ENCODE results near the gene SLIT3. TPM values are rescaled to one million over a fixed set of nuclear protein-coding genes. Genes with fewer than 3 reads are reported as not detected.
A peak's percentile ranks its signal among the peaks of the same experiment; 100 is the strongest.

SLIT3 gene
- total RNA-seq, 3 donors from 2014 or later (not counting 1 experiment from before 2014, with no cell fraction given), result 0.34 to 0.80 TPM; not detected in 1

DNA sequence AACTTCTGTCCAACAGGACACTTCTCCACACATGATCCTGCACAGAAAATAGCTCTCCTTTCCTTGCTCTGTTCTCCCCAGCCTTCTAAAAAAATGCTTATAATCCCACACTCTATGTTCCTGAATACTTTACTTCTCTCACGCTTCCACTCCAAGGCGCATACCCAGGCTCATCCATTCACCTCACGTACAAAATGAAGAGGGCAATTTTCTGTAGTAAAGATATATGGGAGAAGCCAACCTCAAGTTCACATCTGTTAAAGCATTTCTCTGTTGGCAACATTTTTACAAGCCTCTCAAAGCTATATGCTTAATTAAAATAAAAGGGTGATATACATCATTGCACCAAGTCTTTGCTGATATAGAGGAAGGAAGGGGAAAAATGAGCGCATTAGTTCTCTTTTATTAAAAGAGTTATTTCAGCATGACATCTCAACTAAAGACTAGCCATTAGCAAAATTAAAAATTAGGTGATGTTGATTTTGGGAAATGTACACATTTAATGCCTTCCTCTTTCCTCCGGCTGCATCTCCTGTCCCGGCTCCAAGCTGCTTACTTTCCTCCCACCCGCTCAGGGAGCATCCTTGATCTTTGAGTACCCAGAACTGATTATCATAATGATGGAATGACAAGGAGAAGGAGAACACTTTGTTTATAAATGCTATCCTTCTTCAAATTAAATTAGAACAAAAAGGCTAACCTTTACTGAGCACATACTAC lies 379.6 kb downstream of the SLIT3 start:
- WGBS (ENCODE audit: insufficient coverage), result 100% methylated on average over 1 of the region's 7 CpGs
- Histone ChIP-seq H3K4me3 (ENCODE audit: low read length) (no peak overlapping the region), H3K36me3 (ENCODE audit: control insufficient read depth, insufficient read depth, low read length) (no peaks in the 10 kb centered on the region), H3K27me3 (ENCODE audit: control insufficient read depth, insufficient read depth, low read length) (peaks cover 20% of the 10 kb centered on the region), H3K27ac (ENCODE audit: low read length) (no peak overlapping the region), H3K4me1 (ENCODE audit: control insufficient read depth, insufficient read depth, low read length) (peaks cover 5% of the 10 kb centered on the region), H3K9me3 (ENCODE audit: control insufficient read depth, insufficient read depth, low read length) (no peaks in the 10 kb centered on the region)
- TF ChIP-seq, protein P1, sequence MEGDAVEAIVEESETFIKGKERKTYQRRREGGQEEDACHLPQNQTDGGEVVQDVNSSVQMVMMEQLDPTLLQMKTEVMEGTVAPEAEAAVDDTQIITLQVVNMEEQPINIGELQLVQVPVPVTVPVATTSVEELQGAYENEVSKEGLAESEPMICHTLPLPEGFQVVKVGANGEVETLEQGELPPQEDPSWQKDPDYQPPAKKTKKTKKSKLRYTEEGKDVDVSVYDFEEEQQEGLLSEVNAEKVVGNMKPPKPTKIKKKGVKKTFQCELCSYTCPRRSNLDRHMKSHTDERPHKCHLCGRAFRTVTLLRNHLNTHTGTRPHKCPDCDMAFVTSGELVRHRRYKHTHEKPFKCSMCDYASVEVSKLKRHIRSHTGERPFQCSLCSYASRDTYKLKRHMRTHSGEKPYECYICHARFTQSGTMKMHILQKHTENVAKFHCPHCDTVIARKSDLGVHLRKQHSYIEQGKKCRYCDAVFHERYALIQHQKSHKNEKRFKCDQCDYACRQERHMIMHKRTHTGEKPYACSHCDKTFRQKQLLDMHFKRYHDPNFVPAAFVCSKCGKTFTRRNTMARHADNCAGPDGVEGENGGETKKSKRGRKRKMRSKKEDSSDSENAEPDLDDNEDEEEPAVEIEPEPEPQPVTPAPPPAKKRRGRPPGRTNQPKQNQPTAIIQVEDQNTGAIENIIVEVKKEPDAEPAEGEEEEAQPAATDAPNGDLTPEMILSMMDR (IDR thresholded peaks at IDR 0.05), result no peak
- no peaks in the 10 kb centered on the region for H3K36me3 Mint-ChIP-seq
- no peaks in the 10 kb centered on the region for H3K9me3 Mint-ChIP-seq
- DNase-seq (no peak), ATAC-seq (no peak)
- peaks cover 34 to 64% of the 10 kb centered on the region in 2 donors for H3K27me3 Mint-ChIP-seq (ENCODE audit: low read depth in 2 of 2)
- H3K4me3 Mint-ChIP-seq, result no peak overlapping the region
- H3K27ac Mint-ChIP-seq, result no peak overlapping the region
- H3K4me1 Mint-ChIP-seq, result no peaks in the 10 kb centered on the region
- intact Hi-C loops (cut with micrococcal nuclease), result no loop called here

DNA sequence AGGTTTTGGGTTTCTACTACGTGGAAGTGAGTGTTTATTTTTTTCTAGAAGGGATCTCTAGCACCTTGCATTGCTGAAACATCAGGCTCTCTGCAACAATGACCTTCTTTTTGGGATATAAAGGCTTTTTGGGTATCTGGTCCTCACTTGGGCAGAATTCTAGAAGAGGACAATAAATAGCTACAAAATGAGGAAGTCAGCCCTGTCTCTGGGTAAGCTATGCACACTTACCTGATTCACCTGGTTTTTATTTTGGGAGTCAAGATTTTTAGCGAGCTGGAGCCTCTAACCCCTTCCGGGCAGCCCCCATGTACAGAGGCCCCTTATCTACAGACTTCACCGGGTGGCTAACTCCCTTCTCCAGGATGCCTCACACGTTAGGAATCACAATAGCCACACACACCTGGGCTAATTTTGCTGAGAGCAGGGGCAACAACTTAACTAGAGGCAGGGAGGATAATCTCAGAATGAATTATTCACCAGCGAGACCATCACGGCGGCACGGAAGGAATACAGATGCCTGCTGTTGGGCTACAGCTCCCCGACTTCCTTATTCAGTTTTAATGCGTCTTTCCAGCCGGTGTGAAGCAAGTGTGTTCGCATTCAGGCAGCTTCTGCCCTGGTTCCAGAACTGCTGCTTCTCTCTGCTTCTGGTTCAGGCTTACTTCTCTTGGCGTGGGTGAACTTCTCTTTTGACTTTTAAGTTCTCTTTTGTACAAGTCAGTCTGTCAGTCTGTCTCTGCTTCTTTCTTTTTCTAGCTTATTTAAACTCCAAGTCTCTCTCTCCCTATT lies 380.7 kb downstream of the SLIT3 start:
- Histone ChIP-seq H3K9me3 (ENCODE audit: control insufficient read depth, insufficient read depth, low read length) (no peaks in the 10 kb centered on the region), H3K4me3 (ENCODE audit: low read length) (no peak overlapping the region), H3K27ac (ENCODE audit: low read length) (no peak overlapping the region), H3K27me3 (ENCODE audit: control insufficient read depth, insufficient read depth, low read length) (peaks cover 20% of the 10 kb centered on the region), H3K36me3 (ENCODE audit: control insufficient read depth, insufficient read depth, low read length) (no peaks in the 10 kb centered on the region), H3K4me1 (ENCODE audit: control insufficient read depth, insufficient read depth, low read length) (peaks cover 5% of the 10 kb centered on the region)
- H3K9me3 Mint-ChIP-seq, result no peaks in the 10 kb centered on the region
- H3K27ac Mint-ChIP-seq, result no peak overlapping the region
- TF ChIP-seq, protein P1 (IDR thresholded peaks at IDR 0.05), result no peak
- 11% methylated on average over 14 of the region's 14 CpGs for WGBS (ENCODE audit: insufficient coverage)
- intact Hi-C loops (cut with micrococcal nuclease), result no loop called here
- ATAC-seq (peak in 1 of 3 donors; percentile 30), DNase-seq (no peak)
- no peak overlapping the region for H3K4me3 Mint-ChIP-seq
- peaks cover 38 to 55% of the 10 kb centered on the region in 2 donors for H3K27me3 Mint-ChIP-seq (ENCODE audit: low read depth in 2 of 2)
- no peaks in the 10 kb centered on the region for H3K36me3 Mint-ChIP-seq
- no peaks in the 10 kb centered on the region for H3K4me1 Mint-ChIP-seq

DNA sequence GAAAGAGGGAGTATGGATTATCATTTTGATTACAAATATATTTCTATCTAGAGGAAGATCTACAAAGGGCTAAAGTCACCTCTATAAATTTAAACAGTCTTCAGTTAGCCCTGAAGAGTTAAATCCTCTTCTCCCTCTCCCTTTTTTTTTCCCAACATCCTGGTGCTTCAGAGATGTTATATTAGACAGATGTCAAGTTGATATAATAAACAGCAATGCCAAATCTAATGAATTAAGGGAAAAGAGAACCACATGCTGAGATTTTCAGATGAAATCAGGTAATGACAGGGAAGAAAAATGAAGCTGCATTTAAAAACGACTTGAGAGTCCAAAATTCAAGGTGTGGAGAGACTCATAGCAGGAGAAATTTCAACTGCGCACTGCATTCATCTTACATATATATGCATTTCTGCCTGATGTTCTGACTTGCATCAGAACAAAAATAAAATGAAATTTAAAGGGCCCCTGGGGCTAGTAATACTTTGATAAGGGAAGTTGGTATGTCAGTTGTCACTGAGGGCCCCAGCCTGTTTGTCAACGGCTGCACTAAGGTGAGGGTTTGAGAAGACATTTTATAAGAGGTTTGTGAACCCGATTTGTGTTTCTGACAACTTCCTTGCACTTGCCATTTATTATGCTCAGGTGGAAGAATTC lies 382.9 kb downstream of the SLIT3 start:
- Histone ChIP-seq H3K27ac (ENCODE audit: low read length) (no peak overlapping the region), H3K27me3 (ENCODE audit: control insufficient read depth, insufficient read depth, low read length) (peaks cover 20% of the 10 kb centered on the region), H3K4me1 (ENCODE audit: control insufficient read depth, insufficient read depth, low read length) (peaks cover 5% of the 10 kb centered on the region), H3K4me3 (ENCODE audit: low read length) (no peak overlapping the region), H3K9me3 (ENCODE audit: control insufficient read depth, insufficient read depth, low read length) (no peaks in the 10 kb centered on the region), H3K36me3 (ENCODE audit: control insufficient read depth, insufficient read depth, low read length) (no peaks in the 10 kb centered on the region)
- H3K27ac Mint-ChIP-seq, result no peak overlapping the region
- 62% methylated on average over 4 of the region's 4 CpGs for WGBS (ENCODE audit: insufficient coverage)
- intact Hi-C loops (cut with micrococcal nuclease), result no loop called here
- no peak overlapping the region for H3K4me3 Mint-ChIP-seq
- DNase-seq (no peak), ATAC-seq (no peak)
- H3K36me3 Mint-ChIP-seq, result no peaks in the 10 kb centered on the region
- H3K9me3 Mint-ChIP-seq, result no peaks in the 10 kb centered on the region
- H3K4me1 Mint-ChIP-seq, result no peaks in the 10 kb centered on the region
- TF ChIP-seq, protein P1 (IDR thresholded peaks at IDR 0.05), result no peak
- peaks cover 38 to 52% of the 10 kb centered on the region in 2 donors for H3K27me3 Mint-ChIP-seq (ENCODE audit: low read depth in 2 of 2)

Data from natural killer cell (primary cell).